Measurements from ENCODE around the gene ASB18.

ASB18 gene

DNA sequence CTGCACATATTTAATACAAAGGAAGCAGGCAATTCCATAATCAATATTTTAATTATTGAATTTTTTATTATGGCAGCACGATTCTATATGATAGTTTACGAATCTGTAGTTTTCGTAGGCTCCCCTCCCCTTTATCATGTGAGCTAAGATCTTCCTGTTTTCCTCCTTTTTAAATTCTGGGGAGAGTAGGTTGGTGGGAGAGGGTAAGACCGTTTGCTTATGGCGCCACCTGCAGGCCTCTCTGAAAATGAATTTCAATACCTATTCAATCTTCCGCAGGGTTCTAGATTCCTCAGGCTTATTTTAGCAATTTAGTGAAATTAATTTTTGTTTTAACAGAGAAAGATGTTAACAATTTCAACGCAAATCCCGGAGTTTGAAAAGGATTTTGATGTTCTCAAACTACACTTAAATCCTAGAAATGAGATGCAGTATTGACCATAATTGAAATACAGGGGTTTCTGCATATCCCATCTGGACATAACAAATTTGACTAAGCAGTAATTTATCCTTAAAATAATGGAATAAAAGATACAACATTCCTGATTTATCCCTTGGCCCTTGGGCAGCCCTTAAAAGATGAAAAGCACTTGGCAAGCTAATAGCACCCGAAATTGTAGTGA, 83.3 kb downstream of the ASB18 start:
- Histone ChIP-seq H3K9me3 (peaks cover 0 to 3% (median 0%) of the 10 kb centered on the region in 3 donors), H3K27me3 (peaks cover 0 to 53% of the 10 kb centered on the region in 2 donors), H3K4me1 (peaks cover 0 to 27% (median 23%) of the 10 kb centered on the region in 4 donors), H3K4me3 (no peak overlapping the region), H3K27ac (no peak overlapping the region), H3K36me3 (no peaks in the 10 kb centered on the region)
- TF ChIP-seq, protein P1, sequence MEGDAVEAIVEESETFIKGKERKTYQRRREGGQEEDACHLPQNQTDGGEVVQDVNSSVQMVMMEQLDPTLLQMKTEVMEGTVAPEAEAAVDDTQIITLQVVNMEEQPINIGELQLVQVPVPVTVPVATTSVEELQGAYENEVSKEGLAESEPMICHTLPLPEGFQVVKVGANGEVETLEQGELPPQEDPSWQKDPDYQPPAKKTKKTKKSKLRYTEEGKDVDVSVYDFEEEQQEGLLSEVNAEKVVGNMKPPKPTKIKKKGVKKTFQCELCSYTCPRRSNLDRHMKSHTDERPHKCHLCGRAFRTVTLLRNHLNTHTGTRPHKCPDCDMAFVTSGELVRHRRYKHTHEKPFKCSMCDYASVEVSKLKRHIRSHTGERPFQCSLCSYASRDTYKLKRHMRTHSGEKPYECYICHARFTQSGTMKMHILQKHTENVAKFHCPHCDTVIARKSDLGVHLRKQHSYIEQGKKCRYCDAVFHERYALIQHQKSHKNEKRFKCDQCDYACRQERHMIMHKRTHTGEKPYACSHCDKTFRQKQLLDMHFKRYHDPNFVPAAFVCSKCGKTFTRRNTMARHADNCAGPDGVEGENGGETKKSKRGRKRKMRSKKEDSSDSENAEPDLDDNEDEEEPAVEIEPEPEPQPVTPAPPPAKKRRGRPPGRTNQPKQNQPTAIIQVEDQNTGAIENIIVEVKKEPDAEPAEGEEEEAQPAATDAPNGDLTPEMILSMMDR (IDR thresholded peaks at IDR 0.05) = peak; percentile 55 to 62
- DNase-seq = peak in 1 of 2 donors; percentile 67
- intact Hi-C loops (cut with DNase I; ENCODE audit: low total_unique reads) = loop anchor here (2.0 to 5.0 kb wide), 2 partner anchors 402 to 891 kb away; no protein-coding TSS in a partner anchor

- Histone ChIP-seq H3K4me3 (peak overlapping the region in 1 of 2 donors; percentile 47), H3K27me3 (peaks cover 0 to 53% of the 10 kb centered on the region in 2 donors), H3K9me3 (peaks cover 0 to 3% (median 0%) of the 10 kb centered on the region in 3 donors), H3K4me1 (peaks cover 0 to 27% (median 23%) of the 10 kb centered on the region in 4 donors), H3K27ac (no peak overlapping the region), H3K36me3 (no peaks in the 10 kb centered on the region)
- intact Hi-C loops (cut with DNase I; ENCODE audit: low total_unique reads) = loop anchor here (2.0 to 5.0 kb wide), 2 partner anchors 401 to 892 kb away; no protein-coding TSS in a partner anchor
- TF ChIP-seq, protein P1 (IDR thresholded peaks at IDR 0.05) = no peak
- DNase-seq = no peak
Measured at GRCh38 chr2:236180076-236180816, 84.0 kb downstream of the ASB18 start.

GRCh38 chr2:236179236-236180075, 84.8 kb downstream of the ASB18 start:
- Histone ChIP-seq H3K36me3 (no peaks in the 10 kb centered on the region), H3K4me3 (peak overlapping the region; percentile 35 to 47), H3K9me3 (no peaks in the 10 kb centered on the region), H3K27me3 (peaks cover 0 to 57% of the 10 kb centered on the region in 2 donors), H3K27ac (peak overlapping the region in 1 of 2 donors; percentile 17), H3K4me1 (peaks cover 0 to 27% (median 23%) of the 10 kb centered on the region in 4 donors)
- TF ChIP-seq, protein P1 (IDR thresholded peaks at IDR 0.05) = no peak
- intact Hi-C loops (cut with DNase I; ENCODE audit: low total_unique reads) = loop anchor here (2.0 to 5.0 kb wide), 2 partner anchors 401 to 893 kb away; no protein-coding TSS in a partner anchor
- DNase-seq = no peak

DNA sequence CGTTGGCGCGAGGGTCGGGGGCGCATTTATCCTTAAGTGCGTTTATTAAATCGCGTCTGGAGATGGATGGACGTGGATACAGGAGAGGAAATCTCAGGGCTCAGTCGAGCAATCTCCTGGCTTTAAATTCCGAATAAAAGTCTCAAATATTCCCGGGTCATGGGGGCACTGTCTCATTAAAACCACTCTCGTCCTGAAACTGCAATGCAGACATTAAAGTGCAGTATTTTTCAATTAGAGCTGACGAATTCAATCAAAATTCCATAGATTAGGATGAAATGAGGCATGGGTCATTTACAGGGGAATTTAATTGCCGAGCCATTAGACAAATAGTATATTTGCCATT, 85.3 kb downstream of the ASB18 start:
- Histone ChIP-seq H3K27ac (no peak overlapping the region), H3K27me3 (peaks cover 0 to 63% of the 10 kb centered on the region in 2 donors), H3K36me3 (no peaks in the 10 kb centered on the region), H3K9me3 (no peaks in the 10 kb centered on the region), H3K4me1 (peaks cover 0 to 28% (median 23%) of the 10 kb centered on the region in 4 donors), H3K4me3 (peak overlapping the region; percentile 35 to 47)
- intact Hi-C loops (cut with DNase I; ENCODE audit: low total_unique reads) = no loop called here
- no peak for DNase-seq
- TF ChIP-seq, protein P1 (IDR thresholded peaks at IDR 0.05) = no peak

Data from tibial artery (tissue), 4 donors.